H9 (cell line): ENCODE measurements around the gene PANX2. TPM values are rescaled to one million over a fixed set of nuclear protein-coding genes. Genes with fewer than 3 reads are reported as not detected.

Experiments used
- DNase-seq: peaks from one replicate; pipeline ENCODE4 v3.0.0-alpha.2; 2017
- H2AFZ ChIP-seq: one replicate; pipeline ENCODE4 v1.6.1; 2013; ENCODE audit warnings: mild to moderate bottlenecking, low read length, control low read depth, moderate library complexity
- H2AK5ac ChIP-seq: 2 replicates; pipeline ENCODE4 v1.6.1; 2013; ENCODE audit warnings: low read length, control low read depth, mixed read lengths; ENCODE audit not compliant: insufficient read length
- H2BK120ac ChIP-seq: one replicate; pipeline ENCODE4 v1.6.1; 2013; ENCODE audit warnings: low read depth, mild to moderate bottlenecking, low read length, control low read depth, inconsistent platforms; ENCODE audit not compliant: poor library complexity, severe bottlenecking
- H2BK12ac ChIP-seq: 2 replicates; pipeline ENCODE4 v1.6.1; 2013; ENCODE audit warnings: low read length, control low read depth, mixed read lengths, low read depth; ENCODE audit not compliant: insufficient read length
- H2BK15ac ChIP-seq: 2 replicates; pipeline ENCODE4 v1.6.1; 2013; ENCODE audit warnings: low read depth, low read length, control low read depth
- H2BK20ac ChIP-seq: one replicate; pipeline ENCODE4 v1.6.1; 2013; ENCODE audit warnings: low read depth, mild to moderate bottlenecking, low read length, control low read depth, inconsistent platforms; ENCODE audit not compliant: poor library complexity, severe bottlenecking
- H2BK5ac ChIP-seq: 2 replicates; pipeline ENCODE4 v1.6.1; 2013; ENCODE audit warnings: low read length, control low read depth, mixed read lengths; ENCODE audit not compliant: insufficient read length
- H3K14ac ChIP-seq: 2 replicates; pipeline ENCODE4 v1.6.1; 2013; ENCODE audit warnings: low read length, control low read depth; ENCODE audit not compliant: insufficient read depth
- H3K18ac ChIP-seq: 2 replicates; pipeline ENCODE4 v1.6.1; 2013; ENCODE audit warnings: low read depth, mild to moderate bottlenecking, mixed read lengths, low read length, control low read depth; ENCODE audit not compliant: insufficient read length
- H3K23ac ChIP-seq: 2 replicates; pipeline ENCODE4 v1.6.1; 2013; ENCODE audit warnings: low read length, control low read depth, mixed read lengths, low read depth; ENCODE audit not compliant: insufficient read length
- H3K23me2 ChIP-seq: 2 replicates; pipeline ENCODE4 v1.6.1; 2013; ENCODE audit warnings: low read depth, mild to moderate bottlenecking, mixed read lengths, low read length, control low read depth; ENCODE audit not compliant: insufficient read length, poor library complexity, severe bottlenecking
- H3K27ac ChIP-seq: 2 replicates; pipeline ENCODE4 v1.5.1; 2013; ENCODE audit warnings: low read length, control low read depth, mixed read lengths, low read depth; ENCODE audit not compliant: insufficient read length
- H3K27me3 ChIP-seq: 2 replicates; pipeline ENCODE4 v1.6.1; 2013; ENCODE audit warnings: low read length, control low read depth, inconsistent platforms; ENCODE audit not compliant: insufficient read depth
- H3K4ac ChIP-seq: 2 replicates; pipeline ENCODE4 v1.6.1; 2013; ENCODE audit warnings: low read depth, mild to moderate bottlenecking, control low read depth, inconsistent platforms, low read length, moderate library complexity
- H3K4me1 ChIP-seq: 2 replicates; pipeline ENCODE4 v1.6.1; 2013; ENCODE audit warnings: low read length, control low read depth, inconsistent platforms; ENCODE audit not compliant: insufficient read depth
- H3K4me2 ChIP-seq: 2 replicates; pipeline ENCODE4 v1.6.1; 2013; ENCODE audit warnings: low read length, control low read depth, mixed read lengths; ENCODE audit not compliant: insufficient read length, insufficient read depth
- H3K56ac ChIP-seq: 2 replicates; pipeline ENCODE4 v1.6.1; 2013; ENCODE audit warnings: low read depth, mild to moderate bottlenecking, mixed read lengths, low read length, control low read depth; ENCODE audit not compliant: insufficient read length
- H3K79me1 ChIP-seq: 2 replicates; pipeline ENCODE4 v1.6.1; 2013; ENCODE audit warnings: low read depth, mild to moderate bottlenecking, moderate library complexity, low read length, control low read depth, inconsistent platforms; ENCODE audit not compliant: insufficient read depth, poor library complexity, severe bottlenecking
- H3K79me2 ChIP-seq: 2 replicates; pipeline ENCODE4 v1.6.1; 2013; ENCODE audit warnings: low read length, control low read depth, inconsistent platforms; ENCODE audit not compliant: insufficient read depth
- H3K9ac ChIP-seq: 2 replicates; pipeline ENCODE4 v1.6.1; 2013; ENCODE audit warnings: low read length, control low read depth, mixed read lengths; ENCODE audit not compliant: insufficient read length; ENCODE audit errors: extremely low read depth
- H3K9me3 ChIP-seq: one replicate; pipeline ENCODE4 v1.6.1; 2013; ENCODE audit warnings: low read depth, low read length, inconsistent platforms; ENCODE audit not compliant: control insufficient read depth
- H3T11ph ChIP-seq: one replicate; pipeline ENCODE4 v1.6.1; 2013; ENCODE audit warnings: mild to moderate bottlenecking, low read length, control low read depth, inconsistent platforms
- H4K20me1 ChIP-seq: one replicate; pipeline ENCODE4 v1.6.1; 2013; ENCODE audit not compliant: control insufficient read depth, insufficient read length, insufficient read depth
- H4K5ac ChIP-seq: 2 replicates; pipeline ENCODE4 v1.6.1; 2013; ENCODE audit warnings: low read depth, mild to moderate bottlenecking, mixed read lengths, low read length, control low read depth; ENCODE audit not compliant: insufficient read length
- H4K8ac ChIP-seq: replicated peaks from 2 replicates; pipeline ENCODE4 v1.6.1; 2013; ENCODE audit warnings: low read length, control low read depth, mixed read lengths, low read depth; ENCODE audit not compliant: insufficient read length
- H4K91ac ChIP-seq: 2 replicates; pipeline ENCODE4 v1.6.1; 2013; ENCODE audit warnings: low read depth, mild to moderate bottlenecking, moderate library complexity, mixed read lengths, low read length, control low read depth; ENCODE audit not compliant: insufficient read length
- H3K27ac Mint-ChIP-seq, 3 experiments: 2 replicates in 2 of 3; 3 replicates in 1 of 3; pipeline ENCODE4 v1.8.0; 2020 to 2021; ENCODE audit warnings: mixed read lengths in 3 of 3, mild to moderate bottlenecking in 1 of 3, moderate library complexity in 1 of 3
- H3K27me3 Mint-ChIP-seq: 2 replicates; pipeline ENCODE4 v1.8.0; 2021; ENCODE audit warnings: low read depth, mild to moderate bottlenecking, moderate library complexity, mixed read lengths
- H3K36me3 Mint-ChIP-seq, 3 experiments: 2 replicates in 2 of 3; 3 replicates in 1 of 3; pipeline ENCODE4 v1.8.0; 2020 to 2021; ENCODE audit warnings: low read depth in 3 of 3, mixed read lengths in 3 of 3; ENCODE audit not compliant: insufficient read depth in 1 of 3
- H3K4me1 Mint-ChIP-seq, 2 experiments: 2 replicates each; pipeline ENCODE4 v1.8.0; 2020; ENCODE audit warnings: mixed read lengths in 2 of 2
- H3K4me3 Mint-ChIP-seq, 2 experiments: 2 replicates in 1 of 2; 3 replicates in 1 of 2; pipeline ENCODE4 v1.8.0; 2020 to 2021; ENCODE audit warnings: mild to moderate bottlenecking in 2 of 2, mixed read lengths in 2 of 2, moderate library complexity in 1 of 2
- H3K9me3 Mint-ChIP-seq, 2 experiments: 2 replicates in 1 of 2; 3 replicates in 1 of 2; pipeline ENCODE4 v1.8.0; 2020; ENCODE audit warnings: mild to moderate bottlenecking in 2 of 2, mixed read lengths in 2 of 2, moderate library complexity in 1 of 2
- CTCF ChIP-seq: fragments of 200-600 bp; sonication (generic); conservative IDR thresholded peaks from 3 replicates; pipeline ENCODE4 v1.8.0; 2021; ENCODE audit warnings: antibody characterized with exemption, mild to moderate bottlenecking
- WGBS: extraction: QIAGEN DNeasy Blood & Tissue Kit; methylation state at CpG from one replicate; pipeline ENCODE4 v1.1.7; 2013; ENCODE audit warnings: missing lambda C conversion rate, low lambda C conversion rate, mixed read lengths; ENCODE audit not compliant: insufficient read length; ENCODE audit errors: extremely low coverage; 5-methylcytosine and 5-hydroxymethylcytosine counted together
- total RNA-seq: library from RNA; stranded (reverse); gene quantifications from 2 replicates; pipeline ENCODE4 v1.2.1, GENCODE V29; 2021

The PANX2 gene
- total RNA-seq, 1 experiment from 2014 or later: 8.0 TPM

- no peak overlapping the region for H4K8ac ChIP-seq
- H2BK15ac ChIP-seq: no peak overlapping the region
- H3K79me2 ChIP-seq: no peaks in the 10 kb centered on the region
- H3K14ac ChIP-seq: no peak overlapping the region
- H3K4me1 ChIP-seq: no peaks in the 10 kb centered on the region
- H3K23ac ChIP-seq: no peak overlapping the region
- peaks cover 5% of the 10 kb centered on the region for H3K23me2 ChIP-seq
- H4K20me1 ChIP-seq: no peaks in the 10 kb centered on the region
- peak overlapping the region; percentile 24 to 85; a peak in 3 of 5 replicates for H3K4me3 Mint-ChIP-seq
- no CpG with 5 or more reads among the region's 13 CpGs for WGBS
- no peak overlapping the region for H3K4me2 ChIP-seq
- H3K9me3 ChIP-seq: no peaks in the 10 kb centered on the region
- H3K27ac ChIP-seq: no peak overlapping the region
- no peak for DNase-seq
- no peak overlapping the region for H2BK120ac ChIP-seq
- H2AFZ ChIP-seq: no peak overlapping the region
- H4K5ac ChIP-seq: no peak overlapping the region
- H3K4me1 Mint-ChIP-seq: peaks cover 4 to 10% of the 10 kb centered on the region in 2 experiments
- H3K9me3 Mint-ChIP-seq: no peaks in the 10 kb centered on the region; a peak in 1 of 5 replicates
- no peak overlapping the region for H3K4ac ChIP-seq
- no peak overlapping the region for H4K91ac ChIP-seq
- H3K79me1 ChIP-seq: no peaks in the 10 kb centered on the region
- H3K27me3 Mint-ChIP-seq: peaks cover 40% of the 10 kb centered on the region
- H3K18ac ChIP-seq: no peak overlapping the region
- no peak overlapping the region for H2AK5ac ChIP-seq
- H3K36me3 Mint-ChIP-seq: peaks cover under 1 to 2% (median 2%) of the 10 kb centered on the region in 3 experiments; a peak in 3 of 7 replicates
- peaks cover 3% of the 10 kb centered on the region; the same call in 1 of the 2 replicates for H3K27me3 ChIP-seq
- H2BK20ac ChIP-seq: no peak overlapping the region
- H3K27ac Mint-ChIP-seq: peak overlapping the region in 1 of 3 experiments; percentile 67; a peak in 1 of 7 replicates
- H3K56ac ChIP-seq: no peak overlapping the region
- H2BK12ac ChIP-seq: no peak overlapping the region
- H3K9ac ChIP-seq: no peak overlapping the region
- H2BK5ac ChIP-seq: no peak overlapping the region
- no peak for TF ChIP-seq CTCF
- H3T11ph ChIP-seq: no peak overlapping the region
Measured at GRCh38 chr22:50171965-50172421, 1.5 kb downstream of the PANX2 start.
